ENCODE data around the gene OR2F1.

The OR2F1 gene

GRCh38 chr7:143954544-143954943 is at the start of gene OR2F1:
Gene OR2F1 (plus strand): TSS chr7:143954844. CDS start chr7:143959971, 5,127 bp downstream.
- no peak for DNase-seq (ENCODE audit: low read depth)

GRCh38 chr7:143905509-143905908 is 49.1 kb upstream of the OR2F1 start:
- no peak for DNase-seq (ENCODE audit: low read depth)

- DNase-seq (ENCODE audit: low read depth): no peak
Observed at GRCh38 chr7:143906151-143906550, 48.5 kb upstream of the OR2F1 start.

GRCh38 chr7:143906895-143907294 is 47.7 kb upstream of the OR2F1 start:
- no peak for DNase-seq (ENCODE audit: low read depth)

- DNase-seq (ENCODE audit: low read depth): no peak
Observed at GRCh38 chr7:143908120-143908519, 46.5 kb upstream of the OR2F1 start.

GRCh38 chr7:143909863-143910262 is 44.8 kb upstream of the OR2F1 start:
- no peak for DNase-seq (ENCODE audit: low read depth)

- DNase-seq (ENCODE audit: low read depth): no peak
Observed at GRCh38 chr7:143910473-143911248, 44.0 kb upstream of the OR2F1 start.

GRCh38 chr7:143913945-143914615 is 40.6 kb upstream of the OR2F1 start:
- DNase-seq (ENCODE audit: low read depth): no peak

- no peak for DNase-seq (ENCODE audit: low read depth)
Observed at GRCh38 chr7:143914938-143915652, 39.5 kb upstream of the OR2F1 start.

- no peak for DNase-seq (ENCODE audit: low read depth)
Observed at GRCh38 chr7:143924851-143925250, 29.8 kb upstream of the OR2F1 start.

- DNase-seq (ENCODE audit: low read depth): no peak
Observed at GRCh38 chr7:143929224-143929920, 25.3 kb upstream of the OR2F1 start.

GRCh38 chr7:143931739-143932138 is 22.9 kb upstream of the OR2F1 start:
- no peak for DNase-seq (ENCODE audit: low read depth)

GRCh38 chr7:143934526-143935325 is 19.9 kb upstream of the OR2F1 start, which contains the start of gene OR2F2:
Gene OR2F2 (plus strand): TSS chr7:143935233. CDS start chr7:143935233, 0 bp downstream.
- DNase-seq (ENCODE audit: low read depth): no peak

- DNase-seq (ENCODE audit: low read depth): no peak
Observed at GRCh38 chr7:143936087-143937009, 18.3 kb upstream of the OR2F1 start.

GRCh38 chr7:143938379-143939243 is 16.0 kb upstream of the OR2F1 start:
- DNase-seq (ENCODE audit: low read depth): no peak

- DNase-seq (ENCODE audit: low read depth): no peak
Observed at GRCh38 chr7:143945423-143945822, 9.2 kb upstream of the OR2F1 start.

- no peak for DNase-seq (ENCODE audit: low read depth)
Observed at GRCh38 chr7:143947111-143947510, 7.5 kb upstream of the OR2F1 start.

- no peak for DNase-seq (ENCODE audit: low read depth)
Observed at GRCh38 chr7:143948733-143949132, 5.9 kb upstream of the OR2F1 start.

GRCh38 chr7:143953421-143953820 is 1.2 kb upstream of the OR2F1 start:
- no peak for DNase-seq (ENCODE audit: low read depth)
